Activated CD8-positive, alpha-beta memory T cell treated with anti-CD3 and anti-CD28 coated beads for 24 hours (primary cell): Measurements from ENCODE around the gene PRKCI.
"Not testable (repeated sequence)": the region's sequence is repeated elsewhere in the genome, so short reads cannot be mapped to it uniquely, and the experiment has no call there.

Experiments
- DNase-seq: peaks from one replicate; pipeline ENCODE4 v3.0.0-alpha.2; 2020

Gene PRKCI

GRCh38 chr3:170225166-170225565, 2.9 kb downstream of the PRKCI start:
- DNase-seq: no peak

GRCh38 chr3:170226426-170226960, 4.3 kb downstream of the PRKCI start:
- no peak for DNase-seq

- DNase-seq: no peak
Observed at GRCh38 chr3:170228093-170228766, 6.0 kb downstream of the PRKCI start.

GRCh38 chr3:170232266-170232665, 10.0 kb downstream of the PRKCI start:
- DNase-seq: no peak

GRCh38 chr3:170233530-170233929, 11.3 kb downstream of the PRKCI start:
- no peak for DNase-seq

- DNase-seq: no peak
Observed at GRCh38 chr3:170240142-170240541, 17.9 kb downstream of the PRKCI start.

GRCh38 chr3:170240671-170241070, 18.4 kb downstream of the PRKCI start:
- no peak for DNase-seq

GRCh38 chr3:170244576-170244975, 22.4 kb downstream of the PRKCI start:
- DNase-seq: no peak

GRCh38 chr3:170247875-170248274, 25.7 kb downstream of the PRKCI start:
- DNase-seq: no peak

- DNase-seq: no peak
Observed at GRCh38 chr3:170256597-170256996, 34.4 kb downstream of the PRKCI start.

- DNase-seq: no peak
Observed at GRCh38 chr3:170257145-170257544, 34.9 kb downstream of the PRKCI start.

- no peak for DNase-seq
Observed at GRCh38 chr3:170258105-170258487, 35.9 kb downstream of the PRKCI start.

- DNase-seq: no peak
Observed at GRCh38 chr3:170259907-170260306, 37.7 kb downstream of the PRKCI start.

- no peak for DNase-seq
Observed at GRCh38 chr3:170267793-170268192, 45.6 kb downstream of the PRKCI start.

- not testable (repeated sequence) for DNase-seq
Observed at GRCh38 chr3:170269673-170270254, 47.5 kb downstream of the PRKCI start.

- no peak for DNase-seq
Observed at GRCh38 chr3:170270282-170270881, 48.2 kb downstream of the PRKCI start.

GRCh38 chr3:170274641-170275040, 52.4 kb downstream of the PRKCI start:
- no peak for DNase-seq

- DNase-seq: no peak
Observed at GRCh38 chr3:170275832-170276231, 53.6 kb downstream of the PRKCI start.

GRCh38 chr3:170277311-170277710, 55.1 kb downstream of the PRKCI start:
- DNase-seq: not testable (repeated sequence)

- DNase-seq: no peak
Observed at GRCh38 chr3:170277833-170278580, 55.8 kb downstream of the PRKCI start.

GRCh38 chr3:170278627-170279026, 56.4 kb downstream of the PRKCI start:
- DNase-seq: no peak

- no peak for DNase-seq
Observed at GRCh38 chr3:170290194-170290593, 68.0 kb downstream of the PRKCI start.

GRCh38 chr3:170295586-170295985, 73.4 kb downstream of the PRKCI start:
- DNase-seq: no peak

- no peak for DNase-seq
Observed at GRCh38 chr3:170296703-170297102, 74.5 kb downstream of the PRKCI start.
